Measurements from ENCODE around the gene UBE2QL1.

- no peak for TF ChIP-seq CTCF (conservative IDR thresholded peaks at IDR 0.05; ENCODE audit: low read length)
- TF ChIP-seq EZH2phosphoT487 (IDR thresholded peaks at IDR 0.05; ENCODE audit: borderline replicate concordance, low read depth, low read length) = no peak
These were observed 38.2 kb upstream of the UBE2QL1 start for GRCh38 chr5:6410421-6410820.
